ENCODE measurements around the gene DNAH3.
A peak's percentile ranks its signal among the peaks of the same experiment; 100 is the strongest.

The DNAH3 gene

DNA sequence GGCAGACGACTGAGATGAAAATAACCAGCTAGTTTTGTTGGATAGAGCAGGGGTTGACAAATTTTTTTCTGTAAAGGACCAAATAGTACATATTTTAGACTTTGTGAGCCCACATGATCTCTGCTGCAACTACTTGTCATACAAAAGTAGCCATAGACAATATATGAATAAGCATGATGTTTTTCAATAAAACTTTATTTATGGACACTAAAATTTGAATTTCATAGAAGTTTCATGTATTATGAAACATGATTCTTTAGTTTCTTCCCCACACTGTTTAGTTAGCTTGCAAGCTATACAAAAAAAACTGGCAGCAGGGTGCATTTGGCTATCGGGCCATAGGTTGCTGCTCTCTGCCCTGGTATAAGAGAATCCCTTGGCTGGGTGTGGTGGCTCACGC lies 193.5 kb downstream of the DNAH3 start:
- Mint-ChIP-seq H3K27me3 (ENCODE audit: low read depth, poor library complexity) (peaks cover under 1% of the 10 kb centered on the region), H3K36me3 (ENCODE audit: low read depth) (peaks cover 4% of the 10 kb centered on the region), H3K4me3 (no peak overlapping the region), H3K9me3 (peaks cover 7% of the 10 kb centered on the region), H3K27ac (peak overlapping the region; percentile 55), H3K4me1 (peaks cover 25% of the 10 kb centered on the region)
- no peak for DNase-seq
- TF ChIP-seq, protein P1, sequence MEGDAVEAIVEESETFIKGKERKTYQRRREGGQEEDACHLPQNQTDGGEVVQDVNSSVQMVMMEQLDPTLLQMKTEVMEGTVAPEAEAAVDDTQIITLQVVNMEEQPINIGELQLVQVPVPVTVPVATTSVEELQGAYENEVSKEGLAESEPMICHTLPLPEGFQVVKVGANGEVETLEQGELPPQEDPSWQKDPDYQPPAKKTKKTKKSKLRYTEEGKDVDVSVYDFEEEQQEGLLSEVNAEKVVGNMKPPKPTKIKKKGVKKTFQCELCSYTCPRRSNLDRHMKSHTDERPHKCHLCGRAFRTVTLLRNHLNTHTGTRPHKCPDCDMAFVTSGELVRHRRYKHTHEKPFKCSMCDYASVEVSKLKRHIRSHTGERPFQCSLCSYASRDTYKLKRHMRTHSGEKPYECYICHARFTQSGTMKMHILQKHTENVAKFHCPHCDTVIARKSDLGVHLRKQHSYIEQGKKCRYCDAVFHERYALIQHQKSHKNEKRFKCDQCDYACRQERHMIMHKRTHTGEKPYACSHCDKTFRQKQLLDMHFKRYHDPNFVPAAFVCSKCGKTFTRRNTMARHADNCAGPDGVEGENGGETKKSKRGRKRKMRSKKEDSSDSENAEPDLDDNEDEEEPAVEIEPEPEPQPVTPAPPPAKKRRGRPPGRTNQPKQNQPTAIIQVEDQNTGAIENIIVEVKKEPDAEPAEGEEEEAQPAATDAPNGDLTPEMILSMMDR (IDR thresholded peaks at IDR 0.05): no peak

DNA sequence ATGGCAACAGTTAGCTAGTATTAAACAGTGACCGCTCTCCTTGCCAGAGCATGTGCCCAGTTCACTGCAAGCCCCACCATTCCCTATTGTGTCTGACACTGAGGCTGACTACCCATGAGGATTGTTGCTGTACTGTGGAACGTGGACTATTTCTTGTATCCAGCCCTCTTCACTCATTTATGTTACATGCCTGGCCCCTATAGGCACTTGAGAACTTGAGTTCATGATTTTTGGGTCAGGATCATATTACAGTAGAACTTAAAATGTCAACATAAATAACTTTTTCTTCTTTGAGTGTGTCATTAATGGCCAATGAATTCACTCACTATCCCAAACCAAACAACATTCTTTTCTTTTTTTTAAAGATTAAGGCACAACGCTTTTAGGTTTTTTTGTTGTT lies 194.3 kb downstream of the DNAH3 start:
- H3K4me3 Mint-ChIP-seq: no peak overlapping the region
- H3K27me3 Mint-ChIP-seq (ENCODE audit: low read depth, poor library complexity): peaks cover 3% of the 10 kb centered on the region
- DNase-seq: no peak
- peak overlapping the region; percentile 35 for H3K27ac Mint-ChIP-seq
- peaks cover 7% of the 10 kb centered on the region for H3K9me3 Mint-ChIP-seq
- H3K36me3 Mint-ChIP-seq (ENCODE audit: low read depth): peaks cover 4% of the 10 kb centered on the region
- H3K4me1 Mint-ChIP-seq: peaks cover 30% of the 10 kb centered on the region
- TF ChIP-seq, protein P1 (IDR thresholded peaks at IDR 0.05): no peak

DNA sequence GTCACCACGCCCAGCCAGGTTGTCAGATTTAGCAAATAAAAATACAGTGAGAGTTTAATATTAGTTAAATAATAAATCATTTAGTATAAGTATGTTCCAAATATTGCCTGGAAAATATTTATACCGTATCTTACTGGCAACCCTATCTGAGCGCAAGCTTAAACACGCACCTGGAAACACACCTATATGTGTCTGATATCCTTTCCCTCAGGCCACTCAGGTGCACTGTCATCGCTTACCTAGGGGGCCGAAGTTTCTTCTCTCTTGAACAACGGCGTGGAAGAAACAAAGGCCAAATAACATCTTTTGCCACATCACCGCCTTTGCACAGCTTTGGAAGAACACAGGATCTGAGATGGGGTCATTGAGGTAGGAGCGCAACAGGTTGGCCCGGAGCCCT lies 196.1 kb downstream of the DNAH3 start:
- Mint-ChIP-seq H3K36me3 (ENCODE audit: low read depth) (no peaks in the 10 kb centered on the region), H3K4me3 (no peak overlapping the region), H3K9me3 (no peaks in the 10 kb centered on the region), H3K27ac (no peak overlapping the region), H3K4me1 (peaks cover 28% of the 10 kb centered on the region), H3K27me3 (ENCODE audit: low read depth, poor library complexity) (peaks cover 3% of the 10 kb centered on the region)
- no peak for DNase-seq
- TF ChIP-seq, protein P1 (IDR thresholded peaks at IDR 0.05): no peak

DNA sequence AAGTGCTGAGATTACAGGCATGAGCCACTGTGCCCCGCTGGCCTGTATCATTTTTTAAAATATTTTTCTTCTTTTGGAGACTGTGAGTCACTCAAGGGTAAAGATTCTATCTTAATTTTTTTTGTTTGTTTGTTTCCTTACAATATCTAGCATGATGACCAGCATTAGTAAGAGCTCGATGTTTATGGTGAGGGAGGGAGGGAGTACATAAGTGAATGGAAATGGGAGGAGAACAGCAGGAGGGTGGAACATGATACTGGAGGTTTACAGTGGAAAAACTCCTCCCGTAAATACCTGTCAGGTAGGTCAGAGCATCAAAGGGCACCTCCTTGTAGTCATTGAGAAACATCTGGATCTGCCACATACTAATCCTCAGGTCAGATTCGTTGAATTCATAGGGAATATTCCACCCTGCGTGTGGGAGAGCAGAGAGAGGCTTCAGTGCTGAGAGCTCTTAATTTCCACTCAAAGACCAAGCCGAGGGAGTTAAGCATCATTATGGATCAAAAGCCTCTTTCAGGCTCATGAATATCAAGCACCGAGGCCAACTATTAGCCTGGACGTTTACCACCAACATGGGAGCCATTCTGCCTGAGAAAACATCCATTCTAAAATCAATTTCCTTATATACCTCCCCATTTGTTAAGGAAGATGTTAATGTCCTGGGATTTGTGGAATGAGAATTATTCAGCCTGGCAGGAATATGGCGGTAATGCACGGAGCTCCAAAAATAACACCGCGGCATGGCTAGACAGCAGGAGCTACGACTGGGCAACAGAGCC lies 198.3 kb downstream of the DNAH3 start:
- H3K27ac Mint-ChIP-seq: no peak overlapping the region
- no peak overlapping the region for H3K4me3 Mint-ChIP-seq

DNA sequence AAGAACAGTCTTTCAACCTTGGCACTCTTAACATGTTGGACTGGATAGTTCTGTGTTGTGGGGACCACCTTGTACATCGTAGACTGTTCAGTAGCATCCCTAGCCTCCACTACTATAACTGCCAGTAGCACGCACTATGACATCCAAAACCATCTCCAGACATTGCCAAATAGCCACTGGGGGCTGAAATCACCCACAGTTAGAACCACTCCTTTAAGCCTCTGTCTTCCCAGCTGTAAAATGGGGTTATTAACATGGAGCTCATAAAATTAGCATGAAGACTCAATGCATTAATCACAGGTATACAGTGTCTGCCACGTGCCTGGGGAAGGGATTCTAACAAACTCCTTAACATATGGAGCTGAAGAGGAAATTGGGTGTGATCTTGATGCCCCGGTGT lies 200.4 kb downstream of the DNAH3 start:
- TF ChIP-seq, protein P1 (IDR thresholded peaks at IDR 0.05): no peak
- H3K36me3 Mint-ChIP-seq (ENCODE audit: low read depth): no peaks in the 10 kb centered on the region
- no peaks in the 10 kb centered on the region for H3K9me3 Mint-ChIP-seq
- H3K27me3 Mint-ChIP-seq (ENCODE audit: low read depth, poor library complexity): peaks cover 11% of the 10 kb centered on the region
- H3K27ac Mint-ChIP-seq: no peak overlapping the region
- DNase-seq: no peak
- H3K4me3 Mint-ChIP-seq: no peak overlapping the region
- peaks cover 26% of the 10 kb centered on the region for H3K4me1 Mint-ChIP-seq

More for the DNA sequence above, 198.3 kb downstream of the DNAH3 start:
- no peaks in the 10 kb centered on the region for H3K9me3 Mint-ChIP-seq
- TF ChIP-seq, protein P1 (IDR thresholded peaks at IDR 0.05): no peak
- no peak for DNase-seq
- H3K27me3 Mint-ChIP-seq (ENCODE audit: low read depth, poor library complexity): peaks cover 6% of the 10 kb centered on the region
- no peaks in the 10 kb centered on the region for H3K36me3 Mint-ChIP-seq (ENCODE audit: low read depth)
- peaks cover 36% of the 10 kb centered on the region for H3K4me1 Mint-ChIP-seq

GRCh38 chr16:20949660-20950059 lies 201.0 kb downstream of the DNAH3 start:
- Mint-ChIP-seq H3K9me3 (no peaks in the 10 kb centered on the region), H3K4me1 (peaks cover 26% of the 10 kb centered on the region), H3K36me3 (ENCODE audit: low read depth) (no peaks in the 10 kb centered on the region), H3K4me3 (no peak overlapping the region), H3K27ac (no peak overlapping the region), H3K27me3 (ENCODE audit: low read depth, poor library complexity) (peaks cover 11% of the 10 kb centered on the region)
- no peak for DNase-seq
- TF ChIP-seq, protein P1 (IDR thresholded peaks at IDR 0.05): no peak
